ENCODE results near the gene IVNS1ABP.

The IVNS1ABP gene

DNA sequence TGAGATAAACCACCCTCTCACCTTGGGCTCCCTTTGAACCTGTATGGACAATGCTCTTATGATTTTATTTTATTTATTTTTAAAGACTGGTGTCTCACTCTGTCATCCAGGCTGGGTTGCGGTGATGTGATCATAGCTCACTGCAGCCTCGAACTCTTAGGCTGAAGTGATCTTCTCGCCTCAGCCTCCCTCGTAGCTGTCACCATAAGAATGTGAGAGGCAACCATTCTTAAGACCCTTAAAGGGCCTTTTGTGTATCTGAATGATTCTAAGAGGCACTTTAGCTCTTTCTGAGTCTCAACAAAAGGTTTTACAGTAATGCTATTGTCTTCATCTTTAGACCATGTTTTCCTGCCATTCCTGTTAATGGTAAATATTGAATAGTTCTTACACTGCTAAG, 67.0 kb downstream of the IVNS1ABP start:
- DNase-seq: no peak

DNA sequence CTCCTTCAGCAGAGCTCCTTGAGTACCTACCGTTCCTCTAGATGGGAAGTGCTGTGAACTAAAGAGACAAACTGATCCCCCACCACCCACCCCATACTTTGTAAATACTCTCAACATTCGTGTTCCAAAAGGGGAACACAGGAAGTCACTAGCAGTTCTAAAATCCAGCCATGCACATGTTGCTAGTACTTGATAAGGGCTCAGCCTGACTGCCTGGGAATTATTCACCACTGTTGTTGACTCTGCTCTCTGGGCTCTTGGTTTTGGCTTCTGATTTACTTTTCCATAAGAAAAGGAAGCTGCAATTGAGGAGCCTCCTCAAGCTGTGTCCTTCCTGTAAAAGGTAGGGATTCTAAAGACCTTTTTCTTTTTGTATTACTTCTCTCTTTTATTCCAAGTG, 67.5 kb downstream of the IVNS1ABP start:
- no peak for DNase-seq

Data from NCI-H1694 treated with DMSO at 0.1 percent for 48 hours (cell line).